Hematopoietic multipotent progenitor cell treated with erythropoietin and hydrocortisone succinate and interleukin-3 and kit ligand, for 17 days (in vitro differentiated cells): Measurements from ENCODE around the gene FAM76B.

Source experiments
- DNase-seq: peaks from one replicate; pipeline ENCODE4 v3.0.0-alpha.2; 2015; ENCODE audit warnings: low spot score

The FAM76B gene

DNA sequence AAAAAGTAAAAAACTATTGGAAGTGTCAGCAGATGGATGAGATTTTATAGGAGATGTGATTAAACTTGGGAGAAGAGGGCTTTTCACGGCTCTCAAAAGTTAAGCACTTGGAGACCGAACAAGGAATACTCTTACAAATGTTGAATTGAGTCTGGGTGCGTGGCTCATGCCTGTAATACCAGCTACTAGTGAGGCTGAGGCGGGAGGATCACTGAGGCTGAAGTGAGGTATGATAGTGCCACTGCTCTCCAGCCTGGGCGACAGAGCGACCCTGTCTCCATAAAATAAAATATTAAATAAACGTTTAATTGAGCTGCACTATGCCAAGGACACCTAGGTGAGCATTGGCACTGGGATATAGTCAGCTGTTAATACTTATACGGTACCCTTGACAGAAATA lies 2.6 kb upstream of the FAM76B start:
- no peak for DNase-seq

GRCh38 chr11:95791709-95792033 lies 2.1 kb upstream of the FAM76B start:
- no peak for DNase-seq

DNA sequence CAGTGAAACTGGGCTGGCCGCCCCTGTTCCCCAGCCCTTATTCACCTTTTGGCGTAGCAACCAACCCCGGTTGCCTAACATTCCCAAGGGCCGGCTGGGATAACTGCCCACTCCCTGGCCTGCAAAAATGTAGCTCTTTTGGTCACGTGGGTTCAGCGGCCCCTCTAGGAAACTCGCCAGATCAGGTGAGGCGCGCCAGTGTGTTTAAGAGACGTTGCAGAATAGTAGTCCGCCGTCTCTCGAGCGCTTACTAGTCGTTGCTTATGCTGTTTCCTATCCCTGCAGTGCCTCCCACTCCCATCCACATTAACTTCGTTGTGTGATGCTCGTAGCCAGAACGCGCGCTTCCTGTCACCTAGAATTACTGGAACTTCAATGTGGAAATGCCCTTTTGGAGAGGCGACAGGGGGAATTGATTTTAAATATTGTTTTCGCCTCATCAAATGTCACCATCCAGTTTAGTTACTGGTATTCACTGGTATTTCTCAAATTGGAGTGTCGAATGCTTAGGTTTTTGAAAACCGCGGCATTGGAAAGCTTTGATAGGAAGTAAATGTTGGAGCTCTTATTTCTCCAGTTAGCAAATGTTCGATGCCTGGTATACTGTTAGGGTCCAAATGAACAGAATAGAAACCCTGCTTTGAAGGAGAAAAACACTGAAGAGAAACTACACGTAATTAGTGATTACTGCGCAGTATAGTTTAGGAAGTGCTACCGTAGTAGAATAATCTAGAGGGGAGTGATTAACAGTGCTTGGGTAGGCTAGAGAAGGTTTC lies 1.5 kb upstream of the FAM76B start:
- peak; percentile 62 for DNase-seq

DNA sequence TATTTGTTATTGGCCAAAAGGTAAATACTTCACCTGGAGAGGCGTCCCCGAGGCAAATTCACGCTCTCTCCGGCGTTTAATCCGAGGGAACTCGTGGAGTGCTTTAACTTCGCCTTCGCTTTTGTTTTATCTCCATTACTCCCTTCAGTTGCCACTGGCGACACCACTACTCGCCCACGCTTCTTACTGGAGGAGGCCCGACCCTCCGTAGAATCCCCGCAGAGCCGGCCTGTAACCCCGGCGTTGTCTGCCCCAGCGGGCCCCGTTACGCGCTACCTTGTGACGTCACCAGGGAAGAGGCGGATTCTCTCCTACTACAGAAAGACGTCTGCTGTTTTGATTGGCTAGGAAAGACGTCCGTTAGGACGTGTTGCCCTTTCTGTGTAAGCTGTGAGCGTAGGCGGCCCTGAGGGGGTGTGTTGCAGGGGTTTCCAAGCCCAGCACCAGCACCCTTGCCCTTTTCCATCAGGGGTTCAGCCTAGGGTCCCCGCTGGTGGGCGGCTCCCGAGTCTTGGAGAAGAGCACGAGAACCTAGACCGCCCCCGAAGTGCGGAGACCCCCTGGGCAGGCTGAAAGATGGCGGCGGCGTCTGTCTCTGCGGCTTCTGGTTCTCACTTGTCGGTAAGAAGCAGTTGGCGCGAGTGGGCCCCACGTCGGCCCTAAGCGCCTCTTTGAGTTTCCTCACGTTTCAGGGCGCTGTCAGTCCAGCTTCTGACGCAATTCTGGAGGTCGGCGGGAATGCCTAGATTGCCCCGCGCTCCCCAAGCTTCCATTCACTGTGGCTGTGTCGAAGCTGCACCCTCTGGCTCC lies 746 bp upstream of the FAM76B start, which contains the start of gene CEP57:
TSS of gene CEP57 (plus strand) at position 376 of the 810 bp plus-strand sequence. CDS start at position 577, 201 bp downstream.
- peak; percentile 99 for DNase-seq

- DNase-seq = peak; percentile 66
Measured at GRCh38 chr11:95788921-95789505, 569 bp downstream of the FAM76B start.

- no peak for DNase-seq
Measured at GRCh38 chr11:95780544-95780943, 9.0 kb downstream of the FAM76B start.

- DNase-seq = no peak
Measured at GRCh38 chr11:95778699-95779098, 10.9 kb downstream of the FAM76B start.

GRCh38 chr11:95776859-95777258 lies 12.7 kb downstream of the FAM76B start:
- DNase-seq = no peak

- no peak for DNase-seq
Measured at GRCh38 chr11:95768521-95768920, 21.1 kb downstream of the FAM76B start.

- DNase-seq = no peak
Measured at GRCh38 chr11:95767498-95767897, 22.1 kb downstream of the FAM76B start.

GRCh38 chr11:95766701-95767100 lies 22.9 kb downstream of the FAM76B start:
- DNase-seq = no peak

GRCh38 chr11:95764267-95764898 lies 25.2 kb downstream of the FAM76B start:
- DNase-seq = peak; percentile 82

DNA sequence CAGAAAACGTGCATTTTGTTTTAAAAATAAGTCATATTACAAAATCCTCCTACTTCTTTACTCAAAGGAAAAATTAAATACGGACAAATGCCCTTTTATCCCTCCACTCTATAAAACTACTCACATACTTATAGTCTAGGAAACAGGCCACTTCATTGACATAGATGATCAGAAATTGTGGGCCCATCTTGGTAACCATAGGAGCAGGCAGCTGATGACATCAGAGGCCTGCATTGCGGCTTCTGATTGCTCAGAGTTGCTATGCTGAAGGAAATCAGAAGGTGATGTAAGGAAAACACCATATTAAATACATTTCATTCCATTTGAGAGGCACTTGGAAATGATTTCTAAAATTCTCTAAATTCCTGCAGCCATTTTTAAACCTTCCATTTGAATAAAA lies 27.0 kb downstream of the FAM76B start:
- no peak for DNase-seq

DNA sequence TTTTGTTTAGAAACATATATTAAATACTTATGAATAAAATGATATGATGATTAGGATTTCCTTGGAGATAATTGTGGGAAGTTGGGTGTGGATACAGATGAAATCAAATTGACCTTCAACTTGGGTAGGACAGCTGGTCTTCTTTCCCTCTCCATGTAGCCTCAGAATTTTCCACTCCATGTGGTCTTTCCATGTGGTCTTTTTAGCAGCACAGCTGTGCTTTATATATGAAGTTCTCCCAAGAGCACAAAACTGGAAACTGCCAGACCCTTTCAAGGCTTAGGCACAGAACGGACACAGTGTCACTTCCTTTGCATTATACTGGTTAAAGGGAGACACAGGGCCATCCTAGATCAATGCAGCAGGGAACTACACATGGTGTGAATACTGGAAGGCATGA lies 28.6 kb downstream of the FAM76B start:
- no peak for DNase-seq

DNA sequence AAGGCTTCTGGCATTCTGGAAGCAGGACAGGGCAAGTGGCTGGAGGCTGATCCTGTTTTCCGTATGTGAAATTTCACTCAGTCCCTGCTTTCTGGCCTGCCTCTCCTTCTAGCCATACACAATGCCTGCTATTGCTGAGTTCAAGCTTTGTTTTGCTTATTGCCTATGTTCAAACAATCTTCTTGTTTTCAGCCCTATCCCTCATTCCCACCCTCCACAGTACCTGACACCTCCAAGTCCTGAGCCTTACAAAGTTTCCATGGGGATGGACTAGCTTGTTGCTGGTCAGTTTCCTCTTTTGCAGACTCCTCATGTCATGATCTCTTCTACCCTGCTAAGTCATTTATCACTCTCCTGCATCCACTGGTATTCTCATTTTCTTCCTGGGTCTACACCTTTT lies 38.1 kb downstream of the FAM76B start:
- DNase-seq = no peak

DNA sequence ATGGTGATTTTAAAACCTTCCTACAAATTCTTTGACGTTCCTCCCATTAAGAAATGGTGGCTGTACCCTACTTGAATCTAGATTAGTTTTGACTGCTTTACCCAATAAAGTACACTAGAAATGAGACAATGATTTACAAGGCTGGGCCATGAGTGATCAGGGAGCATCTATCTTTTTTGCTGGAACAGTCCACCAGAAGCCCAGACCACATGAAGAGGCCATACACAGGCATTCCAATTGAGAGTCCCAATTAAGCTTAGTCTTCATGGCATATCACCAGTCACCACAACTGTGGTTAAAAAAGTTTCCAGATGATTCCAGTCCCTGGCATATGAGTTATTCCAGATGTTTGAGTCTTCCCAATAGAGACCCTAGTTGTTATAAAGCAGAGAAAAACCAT lies 39.5 kb downstream of the FAM76B start:
- DNase-seq = no peak

DNA sequence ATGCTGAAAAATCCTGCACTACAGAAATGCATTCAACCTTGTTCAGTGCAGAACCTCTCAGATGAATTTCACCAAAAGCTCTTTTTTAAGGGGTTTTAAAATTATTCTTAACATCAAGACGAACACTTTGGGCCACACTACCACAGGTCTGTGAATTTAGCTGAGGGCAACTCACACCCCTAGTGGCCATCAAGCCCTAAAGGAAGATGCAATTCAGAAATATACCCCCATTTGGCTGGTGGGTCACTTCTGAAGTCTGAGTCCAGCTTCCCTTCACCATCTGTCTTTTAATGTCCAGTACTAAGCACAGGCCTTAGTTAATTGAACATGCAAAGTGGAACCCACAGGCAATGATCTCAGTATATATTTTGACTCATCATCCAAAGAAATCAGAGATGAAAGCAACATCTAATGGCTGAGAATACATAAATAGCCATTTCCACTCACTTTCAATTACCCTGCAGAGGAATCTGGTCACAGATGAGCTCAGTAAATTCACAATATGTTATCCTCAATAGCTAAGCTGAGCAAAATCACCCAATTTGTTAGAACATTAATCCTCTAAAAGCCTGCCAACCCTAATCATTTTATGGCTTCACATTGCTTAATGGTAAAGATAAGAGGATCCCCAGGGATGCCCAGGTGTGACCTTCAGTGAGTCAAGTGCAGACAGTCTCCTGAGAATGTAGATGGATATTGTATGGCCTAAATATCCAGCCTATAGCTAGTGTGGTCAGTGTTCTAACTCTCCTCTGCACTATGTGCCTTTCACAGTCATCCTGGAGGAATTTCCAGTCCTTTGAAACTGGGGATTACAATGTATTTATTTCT lies 50.3 kb downstream of the FAM76B start:
- DNase-seq = no peak

DNA sequence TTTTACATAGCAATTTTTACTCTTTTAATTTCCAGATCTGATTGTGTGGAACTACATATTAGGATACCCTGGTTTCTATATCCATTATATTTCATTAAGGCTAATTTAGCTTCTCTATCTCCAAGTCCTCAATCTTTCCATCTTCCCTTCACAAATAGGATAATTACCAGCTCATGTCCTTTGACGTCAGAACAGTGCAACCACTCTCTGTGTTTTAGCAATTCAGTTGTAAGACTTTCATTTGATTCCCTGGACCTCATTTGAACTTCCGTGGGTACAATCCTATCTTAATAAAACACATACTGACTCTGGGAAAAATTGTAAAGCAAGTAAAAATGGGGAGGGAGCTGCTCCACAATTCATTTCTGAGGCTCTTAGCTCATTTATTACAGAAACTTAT lies 52.8 kb downstream of the FAM76B start:
- DNase-seq = no peak

GRCh38 chr11:95736355-95736754 lies 53.2 kb downstream of the FAM76B start:
- peak; percentile 82 for DNase-seq

GRCh38 chr11:95734009-95734572 lies 55.5 kb downstream of the FAM76B start:
- peak; percentile 92 for DNase-seq

DNA sequence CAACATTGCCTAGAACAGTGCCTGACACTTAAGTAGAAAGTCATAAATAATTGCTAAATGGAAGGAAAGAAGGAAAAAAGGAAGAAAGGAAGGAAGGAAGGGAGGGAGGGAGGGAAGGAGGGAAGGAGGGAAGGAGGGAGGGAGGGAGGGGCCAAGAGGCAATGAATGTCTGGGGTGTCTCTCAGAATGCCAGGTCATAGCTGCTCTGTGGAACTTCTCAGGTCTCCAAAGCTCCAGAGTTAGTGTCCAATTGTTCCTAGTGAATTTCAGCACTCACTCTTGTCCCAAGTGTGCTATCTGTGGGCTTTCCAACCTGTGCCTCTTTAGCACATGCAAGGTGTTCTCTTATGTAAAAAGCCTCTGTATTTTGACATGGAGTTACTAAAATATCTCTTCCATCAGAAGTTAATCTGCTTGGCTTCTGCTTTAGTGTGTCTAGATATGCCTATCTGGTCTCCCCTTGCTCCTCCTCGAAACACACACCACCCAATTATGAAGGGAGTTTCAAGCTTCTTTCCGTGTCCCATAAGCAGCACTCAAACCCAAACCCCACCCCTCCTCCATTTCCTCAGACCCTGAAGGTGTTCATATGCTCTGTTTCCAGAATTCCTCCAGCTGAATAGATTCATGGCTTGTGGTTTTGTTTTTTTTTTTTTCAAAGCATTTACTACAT lies 56.5 kb downstream of the FAM76B start:
- DNase-seq = peak; percentile 63
